NCI-H2081 treated with DMSO at 0.1 percent for 48 hours (cell line): ENCODE results near the gene SGMS1.
"Not testable (repeated sequence)": the region's sequence is repeated elsewhere in the genome, so short reads cannot be mapped to it uniquely, and the experiment has no call there.

Experiments
- DNase-seq: peaks from one replicate; lab custom pipeline; 2025; lab: John Stamatoyannopoulos, UW

The SGMS1 gene

DNA sequence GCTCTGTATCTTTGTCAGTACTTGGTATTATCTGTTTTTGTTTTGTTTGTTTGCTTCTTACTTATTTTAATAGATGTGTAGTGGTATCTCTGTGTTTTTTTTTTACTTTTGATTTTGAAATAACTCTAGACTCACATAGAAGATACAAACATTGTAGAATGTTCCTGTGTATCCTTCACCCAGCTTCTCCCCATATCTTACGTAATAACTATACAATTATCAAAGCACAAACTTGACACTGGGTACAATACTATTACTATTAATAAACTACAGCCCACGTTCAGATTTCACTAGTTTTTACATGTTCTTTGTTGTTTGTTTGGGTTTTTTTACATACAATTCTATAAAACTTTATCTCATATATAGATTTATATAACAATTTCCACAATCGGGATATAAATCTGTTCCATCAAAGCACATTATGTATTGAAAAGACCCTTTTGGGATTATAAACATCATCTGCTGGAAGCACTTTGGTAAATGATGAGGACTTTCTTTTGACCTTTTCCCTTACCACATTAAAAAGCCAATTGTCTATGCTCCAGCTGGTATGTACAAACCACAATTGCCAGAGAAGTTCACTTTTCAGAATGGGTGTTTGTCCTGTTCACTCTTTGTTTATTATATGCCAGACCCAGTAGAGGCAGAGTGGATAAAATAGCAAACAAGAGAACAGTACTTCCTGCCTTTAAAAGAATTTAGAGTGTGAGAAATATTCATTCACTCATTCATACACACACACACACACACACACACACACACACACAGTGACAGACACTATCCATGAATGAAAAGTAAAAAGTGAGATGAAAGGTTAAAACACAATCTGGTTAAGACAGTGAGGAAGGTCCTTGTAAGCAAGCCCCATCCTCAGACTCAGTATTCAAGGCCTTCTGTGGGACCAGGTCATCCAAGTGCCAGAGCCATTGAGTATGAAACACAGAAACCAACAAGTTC, 113.0 kb downstream of the SGMS1 start:
- DNase-seq, result no peak

DNA sequence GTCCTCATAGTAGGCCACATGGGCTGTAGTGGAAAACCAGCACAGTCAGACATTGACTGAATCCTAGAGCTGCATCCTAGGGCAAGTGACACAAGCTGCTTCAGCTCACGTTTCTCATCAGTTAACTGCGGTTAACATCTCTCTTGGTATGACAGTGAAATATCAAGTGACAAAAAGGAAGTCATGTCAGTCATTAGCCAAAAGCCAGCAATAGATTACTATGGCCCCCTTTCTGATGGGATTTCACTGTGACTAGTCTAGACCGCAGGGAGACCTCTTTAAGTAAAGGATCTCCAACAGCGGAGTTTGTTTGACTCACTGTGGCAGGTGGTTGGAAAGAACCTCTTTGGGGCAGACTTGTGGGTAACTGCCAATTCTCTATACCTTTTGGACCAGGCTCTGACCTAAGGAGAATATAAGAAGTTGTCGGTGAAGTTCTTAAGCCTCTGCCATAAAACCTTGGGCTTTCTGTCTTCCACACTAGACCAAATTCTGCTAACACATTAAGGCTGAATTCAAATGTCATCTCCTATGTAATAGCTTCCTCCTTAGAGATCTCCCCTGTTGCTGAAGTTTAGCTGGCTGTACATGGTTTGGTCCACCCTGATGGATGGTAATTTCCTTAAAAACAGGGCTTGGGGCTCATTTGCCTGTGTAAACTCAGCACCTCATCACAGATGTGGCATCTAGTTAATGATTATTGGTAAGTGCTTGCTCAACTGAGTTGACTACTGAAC, 115.3 kb downstream of the SGMS1 start:
- DNase-seq, result no peak

DNA sequence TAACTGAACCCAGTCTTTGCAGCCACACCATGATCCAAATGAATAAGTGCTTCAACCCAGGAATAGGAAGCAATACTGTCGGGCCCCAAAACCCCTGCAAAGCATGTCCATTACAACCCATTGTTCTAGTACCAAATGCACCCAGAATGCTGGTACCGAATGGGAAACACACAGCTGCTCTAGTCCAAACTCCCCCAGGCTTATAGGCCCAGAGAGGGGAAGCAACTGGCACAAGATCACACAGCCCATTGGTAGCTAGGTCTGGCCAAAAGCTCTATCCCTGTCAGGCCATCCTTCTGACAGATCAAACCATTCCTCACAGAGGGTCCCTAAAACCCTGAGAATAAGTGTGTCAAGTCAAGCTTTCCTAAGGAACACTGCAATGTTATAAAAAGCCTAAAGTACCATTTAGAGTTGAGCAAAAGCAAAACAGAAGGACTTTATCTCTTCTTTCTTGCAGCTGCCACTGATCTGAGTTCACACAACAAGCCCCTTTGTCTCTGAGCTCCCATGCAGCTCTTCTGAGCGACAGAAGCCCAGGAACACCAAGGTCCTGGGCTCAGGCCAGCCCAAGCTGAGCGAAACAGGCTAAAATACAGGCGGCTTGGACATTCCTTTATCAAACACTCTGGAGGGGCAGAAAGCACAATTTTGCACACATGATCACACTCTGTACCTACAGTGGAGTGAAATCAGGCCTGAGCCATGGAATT, 116.7 kb downstream of the SGMS1 start:
- no peak for DNase-seq

DNA sequence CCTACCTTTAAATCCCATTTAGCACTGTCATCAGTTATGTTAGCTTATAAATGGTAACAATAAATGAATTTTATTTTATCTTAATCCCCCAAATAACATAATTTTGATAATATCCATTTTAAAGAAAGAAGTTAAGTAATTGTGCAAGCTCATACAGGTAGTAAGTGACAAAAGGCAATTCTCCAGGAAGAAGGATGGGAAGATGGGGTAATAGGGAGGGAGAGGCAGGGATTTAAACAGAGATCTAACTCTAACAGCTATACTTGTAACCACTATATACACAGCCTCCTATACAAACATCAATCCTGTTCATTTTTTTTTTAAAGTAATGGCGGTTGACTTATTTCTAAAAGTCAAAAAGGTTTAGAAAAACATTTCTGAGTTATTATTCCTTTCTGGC, 119.4 kb downstream of the SGMS1 start:
- DNase-seq, result no peak

DNA sequence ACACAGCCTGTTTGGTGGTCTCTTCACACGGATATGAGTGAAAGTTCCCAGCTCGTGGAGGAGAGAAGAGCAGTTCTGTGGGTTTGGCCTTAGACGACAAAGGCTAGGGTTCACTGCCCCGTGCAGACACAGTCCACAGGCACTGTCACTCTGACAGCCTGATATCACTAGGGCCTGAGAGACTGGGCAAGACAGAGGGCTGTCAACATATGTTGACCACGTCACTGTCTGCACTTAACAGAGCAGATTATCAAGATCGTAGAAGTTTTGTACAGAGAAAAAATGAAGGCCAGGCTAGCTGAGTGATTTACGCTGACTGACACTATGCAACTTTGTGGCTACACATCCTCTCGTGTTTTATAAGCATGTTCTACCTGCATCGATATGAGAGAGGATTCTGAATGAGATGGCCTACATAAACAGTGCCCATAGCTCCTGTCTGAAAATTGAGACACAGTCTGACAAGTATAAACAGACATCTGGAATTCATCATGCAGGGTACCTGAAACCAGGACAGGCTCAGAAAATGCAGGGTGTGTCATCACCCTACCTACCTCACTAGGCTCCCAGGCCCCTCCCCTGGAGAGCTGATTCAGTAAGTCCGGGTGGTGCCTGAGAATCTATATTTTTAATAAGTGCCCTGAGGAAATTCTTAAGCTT, 120.0 kb downstream of the SGMS1 start:
- DNase-seq, result no peak

DNA sequence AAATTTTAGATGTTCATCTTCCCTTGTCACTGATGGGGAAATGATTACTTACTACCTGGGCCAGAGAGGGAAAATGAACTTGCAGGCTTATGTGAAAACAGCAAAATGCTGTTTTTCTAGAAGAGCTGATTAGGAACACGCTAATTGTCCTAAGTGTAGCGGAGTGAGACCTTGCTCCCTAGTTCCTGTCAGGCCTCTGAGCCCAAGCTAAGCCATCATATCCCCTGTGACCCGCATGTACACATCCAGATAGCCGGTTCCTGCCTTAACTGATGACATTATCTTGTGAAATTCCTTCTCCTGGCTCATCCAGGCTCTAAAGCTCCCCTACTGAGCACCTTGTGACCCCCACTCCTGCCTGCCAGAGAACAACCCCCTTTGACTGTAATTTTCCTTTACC, 120.6 kb downstream of the SGMS1 start:
- DNase-seq, result not testable (repeated sequence)

DNA sequence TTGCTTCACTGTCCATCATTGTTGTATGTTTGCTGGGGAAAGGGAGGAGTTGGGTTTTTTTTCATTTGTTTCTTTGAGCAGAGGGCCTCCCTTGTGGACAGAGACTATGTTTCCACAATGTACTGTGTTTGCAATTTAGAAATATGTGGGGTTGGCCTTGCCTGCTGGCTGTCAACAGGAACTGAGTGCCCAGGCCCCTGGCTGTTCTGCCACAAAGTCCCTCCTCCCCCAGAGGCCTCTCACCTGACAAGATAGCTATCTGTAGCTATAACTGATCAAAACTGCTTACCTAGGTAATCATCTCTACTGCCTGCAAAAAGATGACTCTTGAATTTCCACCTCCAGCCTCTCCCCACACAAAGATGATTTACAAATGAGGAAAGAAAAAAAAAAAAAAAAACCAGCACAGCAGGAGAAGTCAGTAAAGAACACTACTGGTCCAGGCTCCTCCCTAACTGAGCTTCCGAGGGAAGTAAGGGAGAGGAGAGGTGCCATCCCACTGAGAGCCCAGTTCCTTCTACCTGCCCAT, 121.8 kb downstream of the SGMS1 start:
- no peak for DNase-seq

DNA sequence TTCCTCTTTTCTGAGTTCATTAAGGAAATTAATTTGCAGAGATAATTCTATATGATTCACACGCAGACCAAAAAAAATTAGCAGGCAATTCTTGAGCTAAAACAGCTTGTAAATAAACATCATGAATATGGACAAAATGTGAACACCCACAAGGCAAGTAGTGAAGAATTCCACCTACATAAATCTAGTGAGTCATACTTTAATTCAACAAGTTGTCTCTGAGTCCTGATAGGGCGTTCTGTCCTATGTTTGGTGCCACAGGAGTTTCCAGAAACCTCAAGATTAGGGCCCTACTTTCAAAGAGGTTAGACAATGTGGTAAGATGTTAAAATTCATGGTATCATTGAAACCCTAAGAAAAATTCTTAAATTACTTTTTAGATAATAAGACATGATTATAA, 122.3 kb downstream of the SGMS1 start:
- DNase-seq, result no peak

DNA sequence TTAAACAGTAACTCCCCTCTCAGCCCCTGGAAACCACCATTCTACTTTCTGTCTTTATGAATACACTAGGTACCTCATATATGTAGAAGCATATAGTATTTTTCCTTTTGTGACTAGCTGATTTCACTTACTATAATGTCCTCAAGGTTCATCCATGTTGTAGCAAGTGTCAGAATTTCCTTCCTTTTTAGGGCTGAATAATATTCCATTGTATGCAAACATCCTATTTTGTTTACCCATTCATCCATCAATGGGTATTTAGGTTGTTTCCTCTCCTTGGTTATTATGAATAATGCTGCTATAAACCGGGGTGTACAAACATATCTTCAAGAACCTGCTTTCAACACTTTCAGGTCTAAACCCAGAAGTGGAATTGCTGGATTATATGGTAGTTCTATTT, 125.3 kb downstream of the SGMS1 start:
- no peak for DNase-seq

DNA sequence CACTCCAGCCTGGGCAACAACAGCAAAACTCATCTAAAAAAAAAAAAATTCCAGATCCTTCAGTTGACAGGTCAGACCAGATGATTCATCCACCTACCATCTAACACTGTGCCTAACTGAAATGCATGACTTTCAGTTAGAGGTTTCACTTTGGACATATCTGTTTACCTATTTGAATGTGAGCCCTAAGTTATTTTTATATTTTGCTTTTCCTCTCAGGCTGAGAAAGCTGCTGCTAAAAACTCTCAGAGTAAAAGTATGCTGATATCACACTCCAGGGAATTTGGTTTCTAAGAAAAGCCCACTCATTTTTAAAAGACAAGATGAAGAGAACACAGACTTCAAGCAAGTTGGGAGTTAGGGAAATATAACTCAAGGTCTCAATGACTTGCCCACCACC, 126.0 kb downstream of the SGMS1 start:
- DNase-seq, result no peak

DNA sequence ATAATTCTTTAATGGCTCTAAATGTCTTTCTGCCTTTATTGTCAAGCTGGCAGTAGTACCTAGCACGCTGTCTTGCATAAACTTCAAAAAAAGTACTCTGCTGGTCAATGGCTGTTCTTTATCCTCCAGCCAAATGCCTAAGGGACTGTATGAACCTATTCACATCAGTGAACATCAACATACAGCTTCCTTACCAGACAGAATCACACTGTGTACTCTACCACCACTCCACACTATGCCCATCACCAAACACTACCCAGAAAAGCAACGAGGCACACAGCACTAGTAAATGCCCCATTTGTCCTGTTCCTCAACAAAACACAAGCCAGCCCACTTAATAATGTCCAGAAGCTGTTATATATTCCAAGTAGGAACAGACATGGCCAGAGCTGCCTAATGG, 127.5 kb downstream of the SGMS1 start:
- no peak for DNase-seq

DNA sequence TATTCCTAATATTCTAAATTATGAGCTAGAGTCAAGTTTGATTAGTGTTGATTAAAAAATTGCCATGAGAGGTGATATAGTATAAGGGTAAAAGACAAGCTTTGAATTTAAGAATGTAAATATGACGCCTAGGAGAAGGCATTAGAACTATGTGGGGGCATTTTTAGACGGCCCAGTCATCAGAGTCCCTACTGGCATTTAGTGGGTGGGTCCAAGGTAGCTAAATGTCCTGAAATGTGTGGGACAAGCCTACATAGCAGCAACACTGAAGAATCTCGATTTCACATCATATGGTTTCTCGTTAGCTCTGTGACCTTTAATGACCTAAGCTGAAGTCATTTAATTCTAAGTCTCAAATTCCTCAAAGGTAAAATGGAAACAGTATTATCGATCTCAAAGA, 133.5 kb downstream of the SGMS1 start:
- DNase-seq, result no peak

DNA sequence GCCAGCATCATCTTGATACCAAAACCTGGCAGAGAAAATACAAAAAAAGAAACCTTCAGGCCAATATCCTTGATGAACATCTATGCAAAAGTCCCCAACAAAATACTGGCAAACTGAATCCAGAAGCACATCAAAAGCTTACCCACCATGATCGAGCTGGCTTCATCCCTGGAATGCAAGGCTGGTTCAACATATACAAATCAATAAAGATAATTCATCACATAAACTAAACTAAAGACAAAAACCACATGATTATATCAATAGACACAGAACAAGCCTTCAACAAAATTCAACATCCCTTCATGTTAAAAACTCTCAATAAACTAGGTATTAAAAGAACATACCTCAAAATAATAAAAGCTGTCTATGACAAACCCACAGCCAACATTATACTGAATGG, 139.2 kb downstream of the SGMS1 start:
- not testable (repeated sequence) for DNase-seq

DNA sequence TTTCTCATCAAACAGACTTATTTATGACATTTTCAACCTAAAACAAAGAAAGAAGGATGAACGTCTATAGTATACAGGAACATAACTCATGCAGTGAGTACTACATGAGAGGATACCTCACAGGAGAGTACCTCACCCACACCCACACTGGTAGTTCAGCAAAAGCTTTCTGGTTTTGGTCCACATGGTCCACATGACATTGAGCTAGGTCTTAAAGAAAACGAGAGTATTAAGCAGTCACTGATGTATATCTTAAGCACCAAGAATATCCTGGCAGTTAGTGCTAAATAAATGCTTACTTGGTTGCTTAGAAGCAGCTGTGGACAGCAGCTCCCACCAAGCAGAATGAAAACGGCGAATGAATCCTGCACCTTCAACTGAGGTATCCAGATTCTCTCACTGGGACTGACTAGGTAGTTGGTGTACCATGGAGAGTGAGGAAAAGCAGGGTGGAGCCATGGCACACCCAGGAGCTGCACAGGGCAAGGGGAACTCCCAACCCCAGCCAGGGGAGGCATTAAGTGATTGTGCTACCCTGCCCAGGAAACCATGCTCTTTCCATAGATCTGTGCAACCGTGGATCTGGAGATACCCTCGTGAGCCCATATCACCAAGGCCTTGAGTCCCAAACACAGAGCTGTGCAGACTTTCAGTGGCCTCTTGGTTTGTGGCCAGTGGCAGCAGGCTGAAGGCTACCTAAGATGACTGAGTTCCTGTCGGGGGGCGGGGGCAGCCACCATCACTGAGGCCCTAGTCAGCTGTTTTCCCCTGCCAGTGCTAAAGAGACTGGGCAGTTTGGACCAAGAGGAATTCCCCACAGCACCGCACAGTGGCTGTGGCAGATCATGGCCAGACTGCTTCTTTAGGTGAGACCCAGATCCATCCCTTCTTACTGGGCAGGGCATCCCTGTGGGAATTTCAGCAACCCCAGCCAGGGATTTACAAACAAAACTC, 143.4 kb downstream of the SGMS1 start:
- no peak for DNase-seq

DNA sequence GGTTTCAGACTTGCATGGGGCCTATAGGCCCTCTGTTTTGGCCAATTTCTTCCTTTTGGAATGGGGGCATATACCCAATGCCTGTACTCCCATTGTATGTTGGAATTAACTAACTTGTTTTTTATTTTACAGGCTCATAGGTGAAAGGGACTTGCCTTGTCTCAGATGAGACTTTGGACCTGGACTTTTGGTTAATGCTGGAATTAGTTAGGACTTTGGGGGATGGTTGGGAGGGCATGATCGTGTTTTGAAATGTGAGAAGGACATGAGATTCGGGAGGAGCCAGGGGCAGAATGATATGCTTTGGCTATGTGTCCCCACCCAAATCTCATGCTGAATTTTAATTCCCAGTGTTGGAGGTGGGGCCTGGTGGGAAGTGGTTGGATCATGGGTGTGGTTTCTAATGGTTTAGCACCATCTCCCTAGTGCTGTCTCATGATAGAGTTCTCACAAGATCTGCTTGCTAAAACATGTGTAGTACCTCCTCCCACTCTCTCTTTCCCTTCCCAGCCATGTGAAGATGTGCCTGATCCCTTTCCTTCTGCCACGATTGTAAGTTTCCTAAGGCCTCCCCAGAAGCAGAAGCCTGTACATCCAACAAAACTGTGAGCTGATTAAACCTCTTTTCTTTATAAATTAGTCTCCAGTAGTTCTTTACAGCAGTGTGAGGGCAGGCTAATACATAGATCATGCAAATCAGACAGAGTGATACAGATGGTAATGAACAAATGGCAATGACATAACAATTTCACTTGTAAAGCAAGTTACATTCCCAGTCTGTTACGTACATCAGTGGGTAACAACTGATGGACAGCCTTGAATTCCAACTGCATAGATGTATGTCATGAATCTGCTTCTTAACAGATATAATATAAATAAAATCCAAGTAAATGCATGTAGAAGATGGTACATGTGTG, 146.2 kb downstream of the SGMS1 start:
- no peak for DNase-seq

DNA sequence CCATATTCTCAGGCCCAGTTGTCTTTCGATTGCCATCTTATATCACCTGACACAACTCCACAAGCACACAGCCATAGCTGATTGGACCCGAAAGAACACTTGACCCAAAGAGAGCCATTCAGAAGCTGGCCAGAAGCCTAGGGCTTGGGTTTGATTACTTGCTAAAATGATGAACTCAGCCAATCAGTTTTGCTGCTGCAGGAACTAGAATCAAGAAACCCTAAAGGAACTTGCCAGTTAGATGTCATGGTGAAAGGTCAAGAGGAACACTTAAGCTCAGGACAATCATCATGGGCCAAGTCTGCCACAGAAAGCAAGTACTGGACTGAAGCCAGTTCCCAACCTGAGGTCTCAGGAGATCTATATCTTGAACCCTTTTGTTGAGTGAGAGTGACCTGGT, 150.0 kb downstream of the SGMS1 start:
- DNase-seq, result no peak

DNA sequence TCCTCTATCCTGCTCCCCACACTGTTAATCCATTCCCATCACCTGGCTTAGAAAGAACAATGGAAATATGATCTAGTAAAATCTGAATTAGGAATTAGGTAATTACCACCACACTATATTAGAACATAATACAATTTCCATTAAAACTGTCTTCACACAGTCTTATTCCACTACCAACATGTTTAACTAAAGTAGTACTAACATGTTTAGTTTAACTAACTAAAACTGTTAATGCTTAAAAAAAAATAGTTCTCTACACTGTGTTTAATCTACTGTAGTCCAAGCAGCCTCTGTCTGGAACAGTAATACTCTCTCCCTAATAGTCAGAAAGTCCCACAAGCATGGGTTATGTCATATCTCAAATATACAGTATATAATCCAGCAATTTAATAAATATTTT, 150.8 kb downstream of the SGMS1 start:
- DNase-seq, result no peak

DNA sequence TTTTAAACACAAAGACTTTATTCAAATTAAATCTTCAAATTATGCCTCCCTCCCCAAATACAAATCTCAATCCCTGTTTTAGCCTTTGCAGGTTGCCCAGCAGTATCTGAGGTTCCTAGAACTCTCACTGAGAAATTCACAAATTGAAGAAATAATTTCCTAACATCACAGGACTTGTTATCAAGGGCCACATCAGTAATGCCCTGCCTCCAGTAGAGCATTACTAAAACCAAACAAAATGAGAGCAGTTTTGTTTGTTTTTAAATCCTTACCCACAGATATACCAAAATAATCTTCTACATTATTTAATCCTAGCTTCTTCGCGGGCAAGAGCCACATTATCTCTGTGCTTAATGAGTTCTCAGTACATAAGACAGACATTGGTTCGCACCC, 152.2 kb downstream of the SGMS1 start:
- DNase-seq, result no peak

DNA sequence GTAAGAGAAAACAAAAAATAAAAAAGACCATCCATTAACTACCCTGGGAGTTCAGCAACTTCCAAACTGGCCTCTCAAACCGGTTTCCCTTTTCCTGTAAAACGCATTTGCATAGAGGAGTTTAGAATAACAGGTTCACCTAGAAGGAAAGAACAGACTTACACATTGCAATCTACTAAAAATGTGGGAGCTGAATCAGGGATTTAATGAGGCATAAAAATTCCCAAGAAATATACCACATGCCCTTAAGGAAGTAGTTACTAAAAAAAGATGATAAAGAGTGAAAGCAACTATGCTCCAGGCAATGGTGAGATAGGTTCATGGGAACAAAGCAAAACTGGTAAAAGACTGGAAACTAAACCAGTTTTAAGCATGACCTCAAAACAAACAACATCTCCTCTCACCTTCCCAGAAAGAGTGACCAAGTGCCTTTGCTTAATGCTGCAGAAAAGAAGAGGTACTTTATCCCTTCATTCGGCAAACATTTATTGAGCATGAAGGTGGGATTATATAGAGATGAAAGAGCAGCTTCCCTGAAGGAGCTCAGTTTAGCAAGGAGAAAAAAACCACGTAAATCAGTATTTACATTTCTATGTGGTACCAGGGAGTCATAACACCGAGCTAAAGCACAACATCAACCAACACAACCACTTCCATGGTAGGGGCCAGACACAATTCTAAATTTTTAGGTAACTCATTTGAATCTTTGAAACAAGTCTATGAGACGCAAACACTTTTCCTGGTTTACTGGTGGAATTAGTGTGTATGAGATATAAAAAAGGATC, 152.8 kb downstream of the SGMS1 start:
- DNase-seq, result no peak
